ENCODE measurements around the gene ITPR3. TPM values are rescaled to one million over a fixed set of nuclear protein-coding genes. Genes with fewer than 3 reads are reported as not detected.

ITPR3 gene
- total RNA-seq, 1 donor from 2014 or later: 17.8 TPM

GRCh38 chr6:33683576-33684427 is 62.7 kb downstream of the ITPR3 start:
- no peak for DNase-seq (ENCODE audit: low read depth in 2 of 2)

DNA sequence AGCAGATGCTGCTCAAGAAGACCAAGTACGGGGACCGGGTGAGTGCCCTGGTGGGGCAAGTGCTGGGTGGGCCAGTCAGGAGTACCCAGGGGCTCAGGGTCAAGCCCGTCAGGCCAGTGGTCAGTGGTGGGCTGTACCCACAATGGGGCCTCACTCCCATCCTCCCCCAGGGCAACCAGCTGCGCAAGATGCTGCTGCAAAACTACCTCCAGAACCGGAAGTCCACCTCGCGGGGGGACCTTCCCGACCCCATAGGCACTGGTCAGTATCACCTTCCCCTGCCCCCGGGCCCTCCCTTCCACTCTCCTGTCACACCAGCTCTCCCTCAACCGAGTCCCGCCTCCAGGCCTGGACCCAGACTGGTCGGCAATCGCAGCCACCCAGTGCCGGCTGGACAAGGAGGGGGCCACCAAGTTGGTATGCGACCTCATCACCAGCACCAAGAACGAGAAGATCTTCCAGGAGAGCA is 63.3 kb downstream of the ITPR3 start:
- no peak for DNase-seq (ENCODE audit: low read depth in 2 of 2)

DNA sequence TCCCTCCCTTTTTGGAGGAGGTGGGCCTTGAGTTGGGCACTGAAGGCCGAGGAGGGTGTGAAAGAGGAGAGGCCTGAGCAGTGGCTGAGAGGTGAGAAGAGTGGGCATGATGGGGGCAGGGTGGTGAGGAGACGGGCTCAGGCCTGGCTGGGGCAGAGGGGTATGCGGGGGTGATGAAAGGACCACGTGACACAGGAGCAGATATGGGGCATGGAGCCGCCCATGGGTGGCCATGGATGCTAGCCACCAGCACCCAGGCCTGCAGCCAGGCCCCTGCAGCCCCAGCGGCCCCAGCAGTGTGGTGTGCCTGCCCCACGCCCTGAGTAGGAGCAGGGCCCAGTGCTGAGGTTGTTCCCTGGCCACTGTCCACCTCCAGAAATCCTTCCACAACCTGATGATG is 63.9 kb downstream of the ITPR3 start:
- no peak for DNase-seq (ENCODE audit: low read depth in 2 of 2)

DNA sequence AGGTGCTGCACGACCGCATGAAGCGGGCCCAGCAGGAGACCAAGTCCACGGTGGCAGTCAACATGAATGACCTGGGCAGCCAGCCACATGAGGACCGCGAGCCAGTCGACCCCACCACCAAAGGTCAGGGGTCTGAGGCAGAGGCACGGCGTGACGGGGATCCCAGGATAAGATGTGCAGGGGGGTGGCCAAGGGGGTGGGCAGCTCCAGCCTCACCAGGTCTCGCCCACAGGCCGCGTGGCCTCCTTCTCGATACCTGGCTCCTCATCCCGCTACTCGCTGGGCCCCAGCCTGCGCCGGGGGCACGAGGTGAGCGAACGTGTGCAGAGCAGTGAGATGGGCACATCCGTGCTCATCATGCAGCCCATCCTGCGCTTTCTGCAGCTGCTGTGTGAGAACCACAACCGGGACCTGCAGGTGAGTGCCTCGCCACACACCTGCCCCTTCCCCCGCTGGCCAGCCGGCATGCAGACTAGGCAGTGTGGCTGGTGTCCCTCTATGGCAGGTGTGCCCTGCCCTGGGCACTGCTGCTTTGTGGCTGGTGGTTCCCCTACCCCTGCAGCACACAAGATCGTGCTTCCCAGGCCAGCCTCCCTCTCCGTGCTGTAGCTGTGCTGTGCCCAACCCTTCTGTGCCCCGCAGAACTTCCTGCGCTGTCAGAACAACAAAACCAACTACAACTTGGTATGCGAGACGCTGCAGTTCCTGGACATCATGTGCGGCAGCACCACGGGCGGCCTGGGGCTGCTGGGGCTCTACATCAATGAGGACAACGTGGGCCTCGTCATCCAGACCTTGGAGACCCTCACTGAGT is 64.5 kb downstream of the ITPR3 start:
- DNase-seq (ENCODE audit: low read depth in 2 of 2): no peak

GRCh38 chr6:33686225-33686924 is 65.3 kb downstream of the ITPR3 start:
- no peak for DNase-seq (ENCODE audit: low read depth in 2 of 2)

- no peak for DNase-seq (ENCODE audit: low read depth in 2 of 2)
These were observed 66.2 kb downstream of the ITPR3 start for GRCh38 chr6:33686981-33687975.

GRCh38 chr6:33688006-33688405 is 66.9 kb downstream of the ITPR3 start:
- DNase-seq (ENCODE audit: low read depth in 2 of 2): no peak

GRCh38 chr6:33688451-33689147 is 67.5 kb downstream of the ITPR3 start:
- DNase-seq (ENCODE audit: low read depth in 2 of 2): no peak

DNA sequence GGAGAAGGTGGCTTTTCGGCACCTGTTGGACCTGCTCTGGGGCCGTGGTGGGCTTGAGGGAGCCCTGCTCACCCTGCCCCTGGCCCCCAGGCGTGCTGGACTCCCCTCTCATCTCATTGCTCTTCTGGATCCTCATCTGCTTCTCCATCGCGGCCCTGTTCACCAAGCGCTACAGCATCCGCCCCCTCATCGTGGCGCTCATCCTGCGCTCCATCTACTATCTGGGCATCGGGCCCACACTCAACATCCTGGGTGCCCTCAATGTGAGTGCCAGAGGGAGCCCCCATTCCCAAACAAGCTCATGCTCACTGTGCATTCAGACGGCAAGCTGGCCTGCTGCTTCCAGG is 68.0 kb downstream of the ITPR3 start:
- no peak for DNase-seq (ENCODE audit: low read depth in 2 of 2)

- DNase-seq (ENCODE audit: low read depth in 2 of 2): no peak
These were observed 68.8 kb downstream of the ITPR3 start for GRCh38 chr6:33689879-33690278.

GRCh38 chr6:33690766-33691165 is 69.6 kb downstream of the ITPR3 start:
- no peak for DNase-seq (ENCODE audit: low read depth in 2 of 2)

DNA sequence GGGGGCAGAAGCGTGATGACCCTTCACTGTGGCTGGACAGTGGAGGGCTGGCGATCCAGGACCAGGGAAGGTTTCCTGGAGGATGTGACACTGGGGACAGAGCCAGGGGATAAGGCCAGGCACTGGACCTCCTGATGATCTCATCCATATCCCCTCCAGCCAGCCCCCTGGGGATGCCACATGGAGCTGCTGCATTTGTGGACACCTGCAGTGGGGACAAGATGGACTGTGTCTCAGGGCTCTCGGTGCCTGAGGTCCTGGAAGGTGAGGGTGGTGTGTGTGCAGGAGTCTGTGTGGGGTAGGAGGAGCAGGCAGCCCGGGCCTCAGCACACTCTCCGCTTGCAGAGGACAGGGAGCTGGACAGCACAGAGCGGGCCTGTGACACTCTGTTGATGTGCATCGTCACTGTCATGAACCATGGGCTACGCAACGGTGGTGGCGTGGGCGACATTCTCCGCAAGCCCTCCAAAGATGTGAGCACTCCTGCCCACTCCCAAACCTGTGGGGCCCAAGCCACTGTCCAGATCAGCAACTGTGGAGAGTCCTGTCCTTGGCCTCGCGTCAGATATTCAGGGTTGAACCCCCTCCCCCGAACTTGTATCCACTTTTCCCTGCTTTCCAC is 70.4 kb downstream of the ITPR3 start:
- no peak for DNase-seq (ENCODE audit: low read depth in 2 of 2)

DNA sequence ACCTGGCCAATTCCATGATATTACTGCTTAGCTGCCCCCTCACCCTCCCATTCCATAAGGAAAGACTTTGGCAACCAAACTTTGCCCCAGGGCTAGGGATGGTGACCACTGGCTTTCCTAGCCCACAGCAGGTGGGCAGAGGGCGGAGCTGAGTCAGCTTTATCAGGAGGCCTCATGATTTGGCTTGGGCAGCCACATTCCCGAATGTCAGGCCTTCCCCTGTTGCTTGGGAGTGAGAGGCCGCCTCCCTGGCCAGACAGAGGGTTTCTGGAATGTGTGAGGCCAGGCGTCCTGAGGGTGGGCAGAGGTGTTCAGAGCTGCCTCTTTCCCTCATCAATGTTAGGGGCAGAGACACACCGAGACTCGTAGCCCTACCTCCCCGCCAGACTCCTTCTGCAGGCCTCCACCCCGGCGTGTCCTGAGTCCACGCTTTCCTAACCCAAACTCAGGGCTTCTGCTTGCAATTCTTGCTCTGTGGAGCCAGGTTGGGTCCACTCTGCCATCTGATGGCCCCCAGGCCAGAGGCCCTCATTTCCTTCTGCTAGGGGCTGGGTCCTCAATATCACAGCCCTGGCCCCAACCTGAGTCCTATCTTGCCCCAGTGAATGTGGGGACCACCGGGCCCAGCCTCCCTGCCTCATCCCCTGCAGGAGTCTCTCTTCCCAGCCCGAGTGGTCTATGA is 71.1 kb downstream of the ITPR3 start:
- no peak for DNase-seq (ENCODE audit: low read depth in 2 of 2)

DNA sequence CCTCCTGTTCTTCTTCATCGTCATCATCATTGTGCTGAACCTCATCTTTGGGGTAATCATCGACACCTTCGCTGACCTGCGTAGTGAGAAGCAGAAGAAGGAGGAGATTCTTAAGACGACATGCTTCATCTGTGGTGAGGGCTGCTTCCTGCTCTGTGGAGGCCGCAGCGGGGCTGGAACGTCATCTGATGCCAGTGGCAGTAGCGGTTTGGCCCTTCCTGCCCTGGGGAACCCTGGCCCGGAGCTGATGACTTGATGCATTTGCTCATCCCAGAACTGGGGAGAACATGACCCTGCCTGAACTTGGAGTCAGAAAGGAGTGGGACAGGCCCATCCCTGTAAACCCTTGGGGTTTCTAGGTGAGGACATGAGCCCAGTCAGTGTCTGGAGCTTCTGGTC is 71.6 kb downstream of the ITPR3 start:
- DNase-seq (ENCODE audit: low read depth in 2 of 2): peak in 1 of 2 donors; percentile 24

DNA sequence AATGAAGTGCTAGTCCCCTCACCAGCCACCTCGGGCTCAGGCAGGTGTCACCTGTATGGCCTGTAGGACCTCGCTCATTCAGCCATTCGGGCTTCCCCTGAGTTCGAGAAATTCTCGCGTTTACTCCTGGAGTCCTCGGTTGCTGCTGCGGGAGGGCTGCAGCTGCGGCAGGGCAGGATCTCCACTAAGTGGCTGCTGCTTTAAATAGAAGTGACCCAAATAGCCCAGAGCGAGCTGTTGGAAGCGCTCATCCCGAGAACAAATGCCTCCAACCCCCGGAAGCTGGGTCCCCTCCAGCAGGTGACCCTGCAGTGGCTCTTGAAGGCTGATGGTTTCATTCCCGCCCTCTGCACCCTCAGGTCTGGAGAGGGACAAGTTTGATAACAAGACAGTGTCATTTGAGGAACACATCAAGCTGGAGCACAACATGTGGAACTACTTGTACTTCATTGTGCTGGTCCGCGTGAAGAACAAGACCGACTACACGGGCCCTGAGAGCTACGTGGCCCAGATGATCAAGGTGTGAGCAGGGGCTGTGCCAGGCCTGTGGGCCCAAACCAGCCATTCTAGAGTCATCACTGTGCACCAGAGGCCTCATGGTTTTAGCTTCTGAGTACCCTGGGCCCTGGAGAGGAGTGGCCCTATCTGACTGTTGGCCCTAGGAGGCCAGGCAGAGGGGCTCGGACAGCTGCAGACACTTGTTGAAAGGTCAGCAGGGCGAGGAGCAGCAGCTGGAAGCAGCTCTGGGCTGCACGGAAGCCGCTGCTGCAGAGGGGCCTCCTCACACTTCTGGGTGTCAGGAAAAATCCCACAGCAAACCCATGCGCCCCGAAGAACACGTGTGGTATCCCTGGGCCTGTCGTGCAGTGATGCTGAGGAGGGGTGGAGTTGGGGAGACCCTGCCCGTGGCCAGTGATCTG is 72.3 kb downstream of the ITPR3 start:
- DNase-seq (ENCODE audit: low read depth in 2 of 2): no peak

- DNase-seq (ENCODE audit: low read depth in 2 of 2): peak; percentile 55 to 87
These were observed 73.3 kb downstream of the ITPR3 start for GRCh38 chr6:33694401-33694931.

DNA sequence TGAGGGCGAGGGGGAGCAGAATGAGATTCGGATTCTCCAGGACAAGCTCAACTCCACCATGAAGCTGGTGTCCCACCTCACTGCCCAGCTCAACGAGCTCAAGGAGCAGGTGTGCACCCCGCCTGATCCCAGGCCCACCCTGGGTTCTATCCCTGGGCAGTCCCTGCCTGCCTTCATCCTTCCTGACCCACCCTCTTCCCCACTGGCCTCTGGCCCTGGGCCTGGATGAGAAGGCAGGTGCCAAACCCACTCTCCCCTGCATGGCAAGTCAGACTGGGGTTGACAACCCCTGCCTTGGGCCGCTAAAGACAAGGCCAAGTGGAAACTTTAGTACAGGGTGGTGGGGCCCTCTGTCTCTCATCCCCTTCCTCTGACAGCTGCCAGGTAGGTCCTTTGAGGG is 73.9 kb downstream of the ITPR3 start:
- DNase-seq (ENCODE audit: low read depth in 2 of 2): no peak

GRCh38 chr6:33695451-33695887 is 74.3 kb downstream of the ITPR3 start:
- DNase-seq (ENCODE audit: low read depth in 2 of 2): no peak
